ENCODE data around the gene TTBK2. TPM values are rescaled to one million over a fixed set of nuclear protein-coding genes. Genes with fewer than 3 reads are reported as not detected.

The TTBK2 gene
- polyA plus RNA-seq, 1 donor from 2014 or later = 15.2 TPM

DNA sequence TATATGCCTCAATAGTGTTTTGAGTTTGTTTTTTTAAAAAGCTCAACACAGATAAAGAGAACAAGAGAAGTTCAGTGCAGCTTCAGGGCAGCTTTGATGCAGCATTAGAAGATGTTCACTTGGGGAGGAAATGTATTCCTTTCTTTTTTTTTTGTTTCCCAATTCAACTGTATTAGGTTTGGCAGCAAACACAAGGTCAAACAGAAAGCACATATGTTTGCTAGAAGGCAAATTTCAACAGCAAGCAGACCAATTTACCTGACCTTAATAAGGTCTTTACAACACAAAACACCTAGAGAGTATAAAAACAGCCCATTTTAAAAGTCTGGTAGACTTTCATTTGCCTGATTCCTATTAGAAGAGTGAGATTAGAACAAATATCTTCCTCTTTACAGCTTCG is 176.4 kb downstream of the TTBK2 start:
- Histone ChIP-seq H2AFZ (ENCODE audit: low read depth, low read length) (no peak overlapping the region), H3K79me2 (replicated peaks; ENCODE audit: insufficient read depth, low read length) (no peaks in the 10 kb centered on the region), H3K9me2 (ENCODE audit: insufficient read depth, low read length) (no peaks in the 10 kb centered on the region), H3K9ac (ENCODE audit: low read length) (no peak overlapping the region), H3K4me2 (ENCODE audit: low read length) (no peak overlapping the region), H4K20me1 (ENCODE audit: insufficient read depth) (no peaks in the 10 kb centered on the region), H3K27ac (ENCODE audit: low read length) (no peak overlapping the region), H3K9me3 (ENCODE audit: low read length) (no peaks in the 10 kb centered on the region), H3K4me3 (ENCODE audit: low read length) (no peak overlapping the region), H3F3A (ENCODE audit: insufficient read depth, low read length, poor library complexity, severe bottlenecking) (no peaks in the 10 kb centered on the region), H3K36me3 (ENCODE audit: insufficient read depth, low read length) (no peaks in the 10 kb centered on the region), H3K27me3 (ENCODE audit: insufficient read depth, low read depth, low read length) (no peaks in the 10 kb centered on the region)
- TF ChIP-seq, protein P1, sequence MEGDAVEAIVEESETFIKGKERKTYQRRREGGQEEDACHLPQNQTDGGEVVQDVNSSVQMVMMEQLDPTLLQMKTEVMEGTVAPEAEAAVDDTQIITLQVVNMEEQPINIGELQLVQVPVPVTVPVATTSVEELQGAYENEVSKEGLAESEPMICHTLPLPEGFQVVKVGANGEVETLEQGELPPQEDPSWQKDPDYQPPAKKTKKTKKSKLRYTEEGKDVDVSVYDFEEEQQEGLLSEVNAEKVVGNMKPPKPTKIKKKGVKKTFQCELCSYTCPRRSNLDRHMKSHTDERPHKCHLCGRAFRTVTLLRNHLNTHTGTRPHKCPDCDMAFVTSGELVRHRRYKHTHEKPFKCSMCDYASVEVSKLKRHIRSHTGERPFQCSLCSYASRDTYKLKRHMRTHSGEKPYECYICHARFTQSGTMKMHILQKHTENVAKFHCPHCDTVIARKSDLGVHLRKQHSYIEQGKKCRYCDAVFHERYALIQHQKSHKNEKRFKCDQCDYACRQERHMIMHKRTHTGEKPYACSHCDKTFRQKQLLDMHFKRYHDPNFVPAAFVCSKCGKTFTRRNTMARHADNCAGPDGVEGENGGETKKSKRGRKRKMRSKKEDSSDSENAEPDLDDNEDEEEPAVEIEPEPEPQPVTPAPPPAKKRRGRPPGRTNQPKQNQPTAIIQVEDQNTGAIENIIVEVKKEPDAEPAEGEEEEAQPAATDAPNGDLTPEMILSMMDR (IDR thresholded peaks at IDR 0.05; ENCODE audit: poor library complexity, severe bottlenecking) = no peak
- TF ChIP-seq MXI1 (conservative IDR thresholded peaks at IDR 0.05; ENCODE audit: poor library complexity, severe bottlenecking) (no peak), EP300 (conservative IDR thresholded peaks at IDR 0.05; ENCODE audit: poor library complexity, severe bottlenecking) (no peak), SMC3 (conservative IDR thresholded peaks at IDR 0.05; ENCODE audit: poor library complexity) (no peak), EZH2 (IDR thresholded peaks at IDR 0.05; ENCODE audit: borderline replicate concordance, insufficient read depth, low read length, poor library complexity, severe bottlenecking) (no peak), TAF1 (IDR thresholded peaks at IDR 0.05; ENCODE audit: low read depth) (no peak), POLR2AphosphoS5 (IDR thresholded peaks at IDR 0.05) (no peak)
- TF ChIP-seq, protein P2, sequence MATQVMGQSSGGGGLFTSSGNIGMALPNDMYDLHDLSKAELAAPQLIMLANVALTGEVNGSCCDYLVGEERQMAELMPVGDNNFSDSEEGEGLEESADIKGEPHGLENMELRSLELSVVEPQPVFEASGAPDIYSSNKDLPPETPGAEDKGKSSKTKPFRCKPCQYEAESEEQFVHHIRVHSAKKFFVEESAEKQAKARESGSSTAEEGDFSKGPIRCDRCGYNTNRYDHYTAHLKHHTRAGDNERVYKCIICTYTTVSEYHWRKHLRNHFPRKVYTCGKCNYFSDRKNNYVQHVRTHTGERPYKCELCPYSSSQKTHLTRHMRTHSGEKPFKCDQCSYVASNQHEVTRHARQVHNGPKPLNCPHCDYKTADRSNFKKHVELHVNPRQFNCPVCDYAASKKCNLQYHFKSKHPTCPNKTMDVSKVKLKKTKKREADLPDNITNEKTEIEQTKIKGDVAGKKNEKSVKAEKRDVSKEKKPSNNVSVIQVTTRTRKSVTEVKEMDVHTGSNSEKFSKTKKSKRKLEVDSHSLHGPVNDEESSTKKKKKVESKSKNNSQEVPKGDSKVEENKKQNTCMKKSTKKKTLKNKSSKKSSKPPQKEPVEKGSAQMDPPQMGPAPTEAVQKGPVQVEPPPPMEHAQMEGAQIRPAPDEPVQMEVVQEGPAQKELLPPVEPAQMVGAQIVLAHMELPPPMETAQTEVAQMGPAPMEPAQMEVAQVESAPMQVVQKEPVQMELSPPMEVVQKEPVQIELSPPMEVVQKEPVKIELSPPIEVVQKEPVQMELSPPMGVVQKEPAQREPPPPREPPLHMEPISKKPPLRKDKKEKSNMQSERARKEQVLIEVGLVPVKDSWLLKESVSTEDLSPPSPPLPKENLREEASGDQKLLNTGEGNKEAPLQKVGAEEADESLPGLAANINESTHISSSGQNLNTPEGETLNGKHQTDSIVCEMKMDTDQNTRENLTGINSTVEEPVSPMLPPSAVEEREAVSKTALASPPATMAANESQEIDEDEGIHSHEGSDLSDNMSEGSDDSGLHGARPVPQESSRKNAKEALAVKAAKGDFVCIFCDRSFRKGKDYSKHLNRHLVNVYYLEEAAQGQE (IDR thresholded peaks at IDR 0.05; ENCODE audit: borderline replicate concordance) = no peak

DNA sequence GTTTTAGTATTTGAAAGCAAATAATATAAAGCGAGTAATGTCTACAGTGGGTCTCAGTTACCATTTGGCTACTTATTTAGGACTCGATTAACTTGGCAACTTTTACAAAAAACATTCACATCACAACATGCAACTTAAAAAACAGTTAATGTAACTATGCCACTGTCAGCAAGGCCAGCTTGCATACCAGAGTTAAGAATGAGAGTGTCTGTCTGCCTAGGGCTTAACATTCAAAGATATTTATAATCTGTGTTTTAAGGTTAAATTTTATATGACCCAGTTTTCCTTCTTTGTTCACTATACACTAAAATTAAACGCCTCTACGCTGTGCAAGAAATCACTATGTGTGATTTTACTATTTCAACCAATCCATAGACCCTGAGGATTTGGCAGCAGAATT is 178.4 kb downstream of the TTBK2 start:
- H4K20me1 ChIP-seq (ENCODE audit: insufficient read depth) = no peaks in the 10 kb centered on the region
- no peak overlapping the region for H3K9ac ChIP-seq (ENCODE audit: low read length)
- no peak overlapping the region for H3K4me2 ChIP-seq (ENCODE audit: low read length)
- H3K27ac ChIP-seq (ENCODE audit: low read length) = no peak overlapping the region
- no peaks in the 10 kb centered on the region for H3K9me3 ChIP-seq (ENCODE audit: low read length)
- TF ChIP-seq MXI1 (conservative IDR thresholded peaks at IDR 0.05; ENCODE audit: poor library complexity, severe bottlenecking) (no peak), POLR2AphosphoS5 (IDR thresholded peaks at IDR 0.05) (no peak), RAD21 (conservative IDR thresholded peaks at IDR 0.05) (no peak), SMC3 (conservative IDR thresholded peaks at IDR 0.05; ENCODE audit: poor library complexity) (no peak), TAF1 (IDR thresholded peaks at IDR 0.05; ENCODE audit: low read depth) (no peak), EZH2 (IDR thresholded peaks at IDR 0.05; ENCODE audit: borderline replicate concordance, insufficient read depth, low read length, poor library complexity, severe bottlenecking) (no peak), EP300 (conservative IDR thresholded peaks at IDR 0.05; ENCODE audit: poor library complexity, severe bottlenecking) (no peak)
- TF ChIP-seq, protein P1 (IDR thresholded peaks at IDR 0.05; ENCODE audit: poor library complexity, severe bottlenecking) = no peak
- TF ChIP-seq, protein P2 (IDR thresholded peaks at IDR 0.05; ENCODE audit: borderline replicate concordance) = no peak
- H2AFZ ChIP-seq (ENCODE audit: low read depth, low read length) = no peak overlapping the region
- H3K27me3 ChIP-seq (ENCODE audit: insufficient read depth, low read depth, low read length) = no peaks in the 10 kb centered on the region
- no peaks in the 10 kb centered on the region for H3K9me2 ChIP-seq (ENCODE audit: insufficient read depth, low read length)
- no peak overlapping the region for H3K4me3 ChIP-seq (ENCODE audit: low read length)
- H3K79me2 ChIP-seq (replicated peaks; ENCODE audit: insufficient read depth, low read length) = peaks cover 2% of the 10 kb centered on the region
- H3F3A ChIP-seq (ENCODE audit: insufficient read depth, low read length, poor library complexity, severe bottlenecking) = no peaks in the 10 kb centered on the region
- no peaks in the 10 kb centered on the region for H3K36me3 ChIP-seq (ENCODE audit: insufficient read depth, low read length)
